M059J (cell line): Measurements from ENCODE around the gene CYP2B6. TPM values are rescaled to one million over a fixed set of nuclear protein-coding genes. Genes with fewer than 3 reads are reported as not detected.
"Not testable (repeated sequence)": the region's sequence is repeated elsewhere in the genome, so short reads cannot be mapped to it uniquely, and the experiment has no call there.

Source experiments
- DNase-seq: peaks from one replicate; pipeline ENCODE4 v3.0.0-alpha.2; 2012; ENCODE audit warnings: low read depth
- total RNA-seq: library from RNA; depleted of rRNA; stranded (reverse); fragments of >200 nt; shearing (Covaris generic); gene quantifications from 2 replicates; pipeline ENCODE4 v1.2.3, GENCODE V29; 2014

The CYP2B6 gene
- total RNA-seq, 1 experiment from 2014 or later: not detected

- DNase-seq: not testable (repeated sequence)
Measured at GRCh38 chr19:40980743-40981442, 10.2 kb upstream of the CYP2B6 start.

GRCh38 chr19:40981591-40981990, 9.5 kb upstream of the CYP2B6 start:
- DNase-seq: no peak

- DNase-seq: peak; percentile 26
Measured at GRCh38 chr19:40982594-40983101, 8.4 kb upstream of the CYP2B6 start.

GRCh38 chr19:40989453-40989852, 1.6 kb upstream of the CYP2B6 start:
- DNase-seq: no peak

- no peak for DNase-seq
Measured at GRCh38 chr19:40995355-40995754, 4.3 kb downstream of the CYP2B6 start.

DNA sequence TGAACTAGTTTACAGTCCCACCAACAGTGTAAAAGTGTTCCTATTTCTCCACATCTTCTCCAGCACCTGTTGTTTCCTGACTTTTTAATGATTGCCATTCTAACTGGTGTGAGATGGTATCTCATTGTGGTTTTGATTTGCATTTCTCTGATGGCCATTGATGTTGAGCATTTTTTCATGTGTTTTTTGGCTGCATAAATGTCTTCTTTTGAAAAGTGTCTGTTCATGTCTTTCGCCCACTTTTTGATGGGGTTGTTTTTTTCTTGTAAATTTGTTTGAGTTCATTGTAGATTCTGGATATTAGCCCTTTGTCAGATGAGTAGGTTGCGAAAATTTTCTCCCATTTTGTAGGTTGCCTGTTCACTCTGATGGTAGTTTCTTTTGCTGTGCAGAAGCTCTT, 7.9 kb downstream of the CYP2B6 start:
- DNase-seq: not testable (repeated sequence)

- peak; percentile 29 for DNase-seq
Measured at GRCh38 chr19:41000310-41000737, 9.2 kb downstream of the CYP2B6 start.

- no peak for DNase-seq
Measured at GRCh38 chr19:41001243-41001971, 10.3 kb downstream of the CYP2B6 start.

GRCh38 chr19:41003656-41004055, 12.6 kb downstream of the CYP2B6 start:
- DNase-seq: not testable (repeated sequence)

- DNase-seq: no peak
Measured at GRCh38 chr19:41009700-41010235, 18.7 kb downstream of the CYP2B6 start.

- DNase-seq: no peak
Measured at GRCh38 chr19:41013359-41013758, 22.3 kb downstream of the CYP2B6 start.

- no peak for DNase-seq
Measured at GRCh38 chr19:41014643-41015042, 23.6 kb downstream of the CYP2B6 start.

- no peak for DNase-seq
Measured at GRCh38 chr19:41016488-41017071, 25.5 kb downstream of the CYP2B6 start.

DNA sequence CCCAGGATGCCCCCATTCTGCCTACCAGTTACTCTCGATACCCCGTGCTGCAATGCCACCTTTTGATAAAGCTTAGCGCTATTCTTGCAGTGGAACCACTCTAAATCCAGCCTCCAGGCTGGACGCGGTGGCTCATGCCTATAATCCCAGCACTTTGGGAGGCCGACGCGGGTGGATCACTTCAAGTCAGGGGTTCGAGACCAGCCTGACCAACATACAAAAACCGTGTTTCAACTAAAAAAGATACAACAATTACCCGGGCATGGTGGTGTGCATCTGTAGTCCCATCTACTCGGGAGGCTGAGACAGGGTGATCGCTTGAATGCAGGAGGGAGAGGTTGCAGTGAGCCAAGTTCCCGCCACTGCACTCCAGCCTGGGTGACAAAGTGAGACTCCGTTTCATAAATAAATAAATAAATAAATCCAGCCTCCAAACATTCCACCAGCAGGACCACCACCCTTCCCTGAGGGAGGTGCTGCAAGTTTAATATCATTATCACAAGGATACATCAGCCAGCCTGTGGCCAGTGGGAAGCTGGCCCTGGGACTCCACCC, 27.7 kb downstream of the CYP2B6 start:
- no peak for DNase-seq

DNA sequence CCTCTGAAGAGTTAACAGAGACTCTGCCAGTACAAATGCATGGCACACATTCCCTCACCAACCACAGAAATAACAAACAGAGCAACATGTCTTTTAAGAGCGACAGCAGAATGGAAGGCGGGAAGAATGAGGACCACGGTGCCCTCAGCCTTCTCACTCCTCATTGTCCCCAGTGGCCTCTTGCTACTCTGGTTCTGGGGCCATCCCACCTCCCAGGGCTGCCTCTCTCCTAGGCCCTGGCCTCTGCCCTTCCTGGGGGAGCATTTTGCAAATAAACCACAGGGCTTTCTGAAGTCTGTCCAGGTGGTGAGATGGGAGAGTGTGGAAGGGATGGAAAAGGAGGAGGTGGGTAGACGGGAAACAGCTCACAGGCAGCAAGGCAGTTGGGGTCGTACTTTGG, 28.3 kb downstream of the CYP2B6 start:
- no peak for DNase-seq

DNA sequence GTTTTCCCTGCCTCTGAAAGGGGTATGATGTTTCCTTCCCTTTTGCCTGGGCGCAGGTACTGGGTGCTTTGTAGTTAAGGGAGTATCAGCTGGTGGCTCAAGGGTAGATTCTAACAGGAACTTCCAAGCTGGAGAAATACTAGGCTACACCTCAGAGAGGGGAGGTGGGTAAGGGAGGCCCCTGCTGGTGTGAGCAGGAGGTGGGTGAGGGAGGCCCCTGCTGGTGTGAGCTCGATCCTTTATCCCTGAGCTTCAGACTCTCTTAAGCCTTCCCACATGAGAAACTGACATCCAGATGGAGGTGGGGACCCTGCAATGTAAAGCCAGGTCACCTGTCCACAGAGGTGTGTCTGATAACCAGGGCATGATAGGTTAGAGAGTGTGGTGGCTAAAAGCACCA, 32.1 kb downstream of the CYP2B6 start:
- no peak for DNase-seq

DNA sequence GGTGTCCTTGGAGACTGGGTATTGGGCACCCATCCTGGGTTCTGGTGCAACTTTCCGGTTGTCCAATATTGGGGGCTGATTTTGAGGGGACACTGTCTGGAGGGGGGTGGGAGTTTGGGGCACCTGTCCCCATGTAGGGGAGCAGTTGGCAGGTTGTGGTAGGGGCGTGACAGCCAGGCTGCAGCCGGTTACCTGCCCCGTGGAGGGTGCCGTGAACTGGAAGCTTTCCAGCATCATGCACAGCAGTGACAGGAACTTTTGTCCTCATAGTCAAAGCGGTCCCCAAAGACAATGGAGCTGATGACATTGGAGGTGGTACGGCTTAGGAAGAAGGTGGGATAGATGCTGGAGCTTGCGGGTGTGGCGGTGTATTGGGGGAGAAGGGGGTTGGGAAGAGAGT, 34.3 kb downstream of the CYP2B6 start:
- DNase-seq: no peak

DNA sequence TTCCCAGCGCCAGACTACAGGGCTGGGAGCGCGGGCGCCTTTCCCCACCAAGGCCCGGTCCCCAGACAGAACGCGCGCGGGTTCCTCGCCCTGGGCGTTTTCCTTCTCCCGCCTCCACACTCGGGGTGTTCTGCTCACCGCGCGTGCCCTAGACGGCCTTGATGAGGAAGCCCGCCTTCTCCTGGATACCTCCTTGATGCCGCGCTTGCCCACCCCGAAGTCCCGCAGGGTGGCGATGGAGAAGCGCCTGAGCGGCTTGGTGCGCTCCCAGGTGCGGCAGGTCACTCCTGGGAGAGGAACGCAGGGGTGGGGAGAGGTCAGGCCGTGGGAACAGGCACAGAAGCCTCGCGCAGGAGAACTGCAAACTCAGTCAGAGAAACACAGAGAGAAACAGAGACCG, 34.8 kb downstream of the CYP2B6 start:
- DNase-seq: no peak

DNA sequence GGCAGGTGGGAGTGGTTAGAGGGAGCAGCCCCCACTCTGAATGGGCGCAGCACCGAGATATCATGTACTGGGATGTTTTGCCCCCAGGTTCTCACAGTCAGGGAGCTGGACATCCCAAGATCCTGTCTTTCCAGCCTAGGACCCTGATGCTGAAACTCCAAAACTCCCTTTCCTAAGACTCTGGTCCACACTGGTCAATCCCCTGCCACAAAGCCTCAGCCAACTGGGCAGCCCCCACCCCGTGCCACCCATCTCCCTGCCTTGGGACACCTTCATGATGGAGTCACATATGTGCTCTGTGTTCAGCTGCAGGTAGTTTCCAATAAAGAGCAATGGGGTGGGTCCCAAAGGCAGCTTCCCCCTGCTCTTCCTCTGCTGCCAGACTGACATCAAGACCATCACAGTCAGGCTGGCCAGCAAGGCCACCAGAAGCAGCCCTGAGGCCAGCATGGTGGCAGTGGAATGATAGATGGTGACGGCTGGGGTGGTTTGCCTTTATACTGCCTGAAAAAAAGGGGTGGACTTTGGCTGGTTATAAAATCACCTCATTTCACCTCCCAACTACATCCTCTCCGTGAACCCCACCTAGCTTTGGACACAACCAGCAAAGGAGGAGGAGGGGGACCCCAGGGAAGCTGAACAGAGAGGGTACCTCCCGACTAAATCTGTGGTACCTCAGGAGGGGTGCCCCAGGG, 36.3 kb downstream of the CYP2B6 start:
- no peak for DNase-seq

DNA sequence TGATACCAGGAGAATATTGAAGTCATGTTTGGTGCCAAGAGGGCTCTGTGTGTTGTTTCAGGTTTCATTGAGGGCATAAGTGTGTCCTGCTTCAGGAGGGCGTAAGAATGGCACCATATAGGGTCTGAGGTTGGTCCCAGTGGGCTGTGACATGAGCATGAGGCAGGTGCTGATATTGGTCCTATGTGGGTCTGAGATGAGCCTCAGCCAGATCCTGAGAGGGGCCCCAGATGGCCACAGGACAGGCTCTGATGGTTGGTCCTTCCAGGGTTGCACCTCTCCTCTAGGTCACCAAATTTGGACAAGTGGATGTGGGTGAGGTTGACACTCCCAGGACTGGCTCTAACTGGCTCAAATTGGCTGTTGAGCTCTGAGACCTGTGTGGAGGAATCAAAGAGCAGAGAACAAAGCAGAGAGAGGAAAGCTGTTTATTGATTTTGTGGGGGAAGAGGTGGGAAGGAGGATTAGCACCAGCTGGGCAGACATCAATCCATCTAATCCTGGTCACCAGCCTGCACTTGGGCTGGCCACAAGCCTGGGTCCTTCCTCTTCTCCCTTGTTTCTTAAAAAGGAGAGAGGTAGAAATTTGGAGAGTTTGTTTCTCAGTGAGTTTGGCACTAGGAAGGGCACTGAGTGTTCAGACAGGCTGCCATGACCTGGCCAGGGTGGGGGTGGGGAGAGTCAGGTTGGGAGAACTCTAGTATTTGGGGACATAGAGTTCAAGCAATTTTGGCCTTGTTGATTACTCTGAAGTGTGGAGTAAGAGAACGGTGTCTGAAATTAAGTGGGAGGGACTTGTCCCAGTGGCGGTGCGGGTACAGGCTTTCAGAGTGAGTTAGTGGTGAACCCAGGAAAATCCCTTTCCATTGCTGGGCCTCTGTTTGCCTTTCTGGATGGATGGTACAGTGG, 38.7 kb downstream of the CYP2B6 start:
- no peak for DNase-seq
